ENCODE data around the gene PFDN2. TPM values are rescaled to one million over a fixed set of nuclear protein-coding genes. Genes with fewer than 3 reads are reported as not detected.
A peak's percentile ranks its signal among the peaks of the same experiment; 100 is the strongest.

PFDN2 gene
- total and polyA plus RNA-seq, 2 of the 8 experiments (the other 6 are each of a cell fraction or from before 2014, with no cell fraction given), result 66.2 to 71.2 TPM

GRCh38 chr1:161164901-161165610 is 47.2 kb upstream of the PFDN2 start:
- H3K27me3 ChIP-seq (replicated peaks in 1 of 4; ENCODE audit: control insufficient read depth in 3 of 4, extremely low read depth in 1 of 4, insufficient read depth in 3 of 4, low read length in 3 of 4), result no peaks in the 10 kb centered on the region
- H2BK12ac ChIP-seq (ENCODE audit: low read depth, low read length), result no peak overlapping the region
- H3K56ac ChIP-seq (replicated peaks; ENCODE audit: insufficient read length, low read depth, low read length), result no peak overlapping the region
- FAIRE-seq (no peak), DNase-seq (ENCODE audit: low read depth in 1 of 2, low spot score in 2 of 2) (no peak)
- H3K4me2 ChIP-seq (ENCODE audit: insufficient read depth in 1 of 2, low read depth in 2 of 2, low read length in 2 of 2), result peak overlapping the region; percentile 66 to 92
- WGBS, 2 experiments (ENCODE audit: extremely low coverage in 1 of 2, insufficient coverage in 1 of 2, insufficient read length in 1 of 2, insufficient replicate concordance in 2 of 2, low coverage in 1 of 2, low lambda C conversion rate in 2 of 2, missing lambda C conversion rate in 1 of 2), result 71% methylated on average over 14 of the region's 14 CpGs; no CpG with 5 or more reads in 1 of the 2 experiments
- no peak overlapping the region for H2AK5ac ChIP-seq (ENCODE audit: low read depth, low read length)
- no peak overlapping the region for H3K14ac ChIP-seq (ENCODE audit: insufficient read length)
- no peaks in the 10 kb centered on the region for H4K20me1 ChIP-seq (replicated peaks in 1 of 2; ENCODE audit: control insufficient read depth in 1 of 2, insufficient read depth in 2 of 2, low read length in 2 of 2)
- ChIA-PET CTCF (ENCODE audit: partially characterized antibody) (interaction anchor here (0.6 to 5.3 kb wide), 23 partner anchors 10 to 555 kb away, joined by 3 to 32 read pairs (median 4); partner anchors contain the start of genes ADAMTS4, B4GALT3, DEDD and KLHDC9), POLR2A (ENCODE audit: partially characterized antibody) (interaction anchor here (0.6 to 4.7 kb wide), 6 partner anchors 11 to 127 kb away, joined by 3 to 51 read pairs (median 19); partner anchors contain the start of genes B4GALT3, DEDD, NDUFS2 and UFC1)
- no peak overlapping the region for H3K4ac ChIP-seq (replicated peaks; ENCODE audit: insufficient read length, low read depth, low read length)
- H3K9ac ChIP-seq (replicated peaks in 1 of 4; ENCODE audit: extremely low read depth in 1 of 4, low read depth in 3 of 4, low read length in 3 of 4), result no peak overlapping the region
- H3K18ac ChIP-seq (ENCODE audit: extremely low read depth, low read length), result no peak overlapping the region
- no peak overlapping the region for H2BK20ac ChIP-seq (ENCODE audit: low read length)
- no peak overlapping the region for H3K27ac ChIP-seq (ENCODE audit: low read depth, low read length)
- H3K36me3 ChIP-seq (ENCODE audit: control insufficient read depth in 2 of 4, insufficient read depth in 4 of 4, low read length in 3 of 4), result peaks cover 0 to 9% (median 4%) of the 10 kb centered on the region in 4 experiments; a peak in 3 of 8 replicates
- no peak overlapping the region for H3K23ac ChIP-seq (ENCODE audit: insufficient read length)
- H2BK15ac ChIP-seq (ENCODE audit: low read length), result no peak overlapping the region
- H4K91ac ChIP-seq (replicated peaks; ENCODE audit: insufficient read length, low read length), result no peak overlapping the region
- H3K79me1 ChIP-seq (ENCODE audit: low read depth, low read length), result no peaks in the 10 kb centered on the region; the same call in 1 of the 2 replicates
- peaks cover 11% of the 10 kb centered on the region; the same call in 1 of the 2 replicates for H3K23me2 ChIP-seq (ENCODE audit: low read depth, low read length)
- H3K9me3 ChIP-seq (ENCODE audit: insufficient read depth in 2 of 2, low read depth in 1 of 2, low read length in 1 of 2), result no peaks in the 10 kb centered on the region
- H3K4me1 ChIP-seq (replicated peaks in 1 of 4; ENCODE audit: control insufficient read depth in 3 of 4, insufficient read depth in 4 of 4, low read length in 3 of 4), result peaks cover 0 to 11% (median 8%) of the 10 kb centered on the region in 4 experiments; a peak in 4 of 7 replicates
- no peak overlapping the region for H2BK120ac ChIP-seq (replicated peaks; ENCODE audit: low read depth, low read length)
- TF ChIP-seq TAF7 (optimal IDR thresholded peaks at IDR 0.05; ENCODE audit: borderline replicate concordance, low read depth, low read length) (no peak), HDAC2 (IDR thresholded peaks at IDR 0.05; ENCODE audit: borderline replicate concordance in 1 of 2, low read depth in 2 of 2, low read length in 2 of 2) (no peak), ATF3 (IDR thresholded peaks at IDR 0.05; ENCODE audit: insufficient read depth, low read depth, low read length) (no peak)
- TF ChIP-seq, protein P1, sequence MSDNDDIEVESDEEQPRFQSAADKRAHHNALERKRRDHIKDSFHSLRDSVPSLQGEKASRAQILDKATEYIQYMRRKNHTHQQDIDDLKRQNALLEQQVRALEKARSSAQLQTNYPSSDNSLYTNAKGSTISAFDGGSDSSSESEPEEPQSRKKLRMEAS (IDR thresholded peaks at IDR 0.05), result no peak
- no peak overlapping the region; the same call in 1 of the 2 replicates for H4K8ac ChIP-seq (ENCODE audit: extremely low read depth, insufficient read depth, low read length)
- no peak overlapping the region; the same call in 1 of the 2 replicates for H2BK5ac ChIP-seq (ENCODE audit: low read depth, low read length)
- H3K4me3 ChIP-seq (ENCODE audit: extremely low read depth in 1 of 4, insufficient read depth in 2 of 4, low read depth in 3 of 4, low read length in 4 of 4), result peak overlapping the region; percentile 64 to 87 (median 82); a peak in 5 of 8 replicates
- H3K79me2 ChIP-seq (ENCODE audit: control insufficient read depth in 1 of 2, insufficient read depth in 2 of 2, low read length in 2 of 2), result no peaks in the 10 kb centered on the region; a peak in 1 of 4 replicates
- no peak overlapping the region for H2AFZ ChIP-seq (ENCODE audit: low read length)
- H4K5ac ChIP-seq (ENCODE audit: insufficient read length, low read depth, low read length), result no peak overlapping the region

All from H1 (cell line).